Ovary (tissue), 9 donors: ENCODE data around the gene RPL34. TPM values are rescaled to one million over a fixed set of nuclear protein-coding genes. Genes with fewer than 3 reads are reported as not detected.

Experiments
- DNase-seq, 5 donors: peaks; one replicate each; pipeline ENCODE4 v3.0.0-alpha.2; 2019 to 2020
- H3K27ac ChIP-seq, 2 donors: fragments of 200-600 bp; one replicate each; pipeline versions ENCODE4 v1.5.1 to v1.8.0; 2019 to 2022
- H3K27me3 ChIP-seq: fragments of 200-600 bp; one replicate; pipeline ENCODE4 v1.8.0; 2022
- H3K36me3 ChIP-seq: fragments of 200-600 bp; sonication (generic); one replicate; pipeline ENCODE4 v1.5.1; 2019
- H3K4me1 ChIP-seq: one replicate; pipeline ENCODE4 v1.8.1; 2013; ENCODE audit warnings: mild to moderate bottlenecking, moderate library complexity; ENCODE audit not compliant: insufficient read depth
- H3K4me3 ChIP-seq: fragments of 200-600 bp; sonication (generic); one replicate; pipeline ENCODE4 v1.5.1; 2017
- H3K9me3 ChIP-seq, 2 donors: fragments of 200-600 bp in 1 of 2; sonication (generic) in 1 of 2; one replicate each; pipeline versions ENCODE4 v1.5.1 to v1.8.1; 2013 to 2019; ENCODE audit warnings: mild to moderate bottlenecking in 1 of 2, moderate library complexity in 1 of 2
- CTCF ChIP-seq, 3 donors: fragments of 450-650 bp in 2 of 3; fragments of 200-600 bp in 1 of 3; IDR thresholded peaks; one replicate each; pipeline versions ENCODE4 v1.5.1 to v1.8.0; 2016 to 2022; ENCODE audit warnings: antibody characterized with exemption in 3 of 3, mild to moderate bottlenecking in 1 of 3
- EP300 ChIP-seq: sonication (generic); formaldehyde crosslinking; IDR thresholded peaks from one replicate; pipeline ENCODE4 v1.6.1; 2017; ENCODE audit warnings: antibody characterized with exemption
- POLR2A ChIP-seq: fragments of 450-650 bp; IDR thresholded peaks from one replicate; pipeline ENCODE4 v1.6.1; 2017; ENCODE audit warnings: antibody characterized with exemption, mild to moderate bottlenecking, moderate library complexity
- WGBS, 3 donors: extraction: QIAGEN DNeasy Blood & Tissue Kit in 1 of 3; methylation state at CpG; one replicate each; pipeline versions ENCODE4 v1.1.5 to v1.1.7; 2013 to 2017; 5-methylcytosine and 5-hydroxymethylcytosine counted together
- intact Hi-C, 4 donors: fragments of 100-400 bp; cut with DNase I; formaldehyde crosslinking; loops; one replicate each; pipeline versions ENCODE4 v1.11.0 to v1.15.1; 2022 to 2023
- polyA plus RNA-seq, 2 donors: library from polyadenylated mRNA; stranded (reverse); fragments of 200-250 nt in 1 of 2; fragments of 350-450 nt in 1 of 2; fragmentation: Illumina TruSeq in 1 of 2; extraction: RNeasy Lipid Tissue Mini Kit (QIAGEN cat#74804) in 1 of 2; gene quantifications; one replicate each; pipeline ENCODE4 v1.2.3, GENCODE V29; 2013 to 2014
- total RNA-seq, 7 donors: library from RNA; depleted of rRNA in 2 of 7; stranded (reverse); fragments of >200 nt in 2 of 7; fragmentation: NEBNext Ultra II Directional in 3 of 7; extraction: Animal tissue kit (Norgen Biotek cat#: 25700) in 3 of 7; gene quantifications; one replicate each; pipeline versions ENCODE4 v1.1.0 to v1.2.4, GENCODE V29; 2016 to 2023
- donor health status: DM: no; HTN: no; CAD: no; lungs with moderate emphysema.
- donor health status: DM: no; HTN: no; CAD: no.
- donor health status: Bipolar disorder and iron deficiency.
- donor health status: DM: yes; HTN: yes; CAD: no.
- donor health status: DM: no; HTN: no; CAD: no.
- donor health status: DM: yes; HTN: yes; CAD: no.

The RPL34 gene
- total and polyA plus RNA-seq, 9 donors, result 2,196 to 9,736 (median 3,147) TPM

DNA sequence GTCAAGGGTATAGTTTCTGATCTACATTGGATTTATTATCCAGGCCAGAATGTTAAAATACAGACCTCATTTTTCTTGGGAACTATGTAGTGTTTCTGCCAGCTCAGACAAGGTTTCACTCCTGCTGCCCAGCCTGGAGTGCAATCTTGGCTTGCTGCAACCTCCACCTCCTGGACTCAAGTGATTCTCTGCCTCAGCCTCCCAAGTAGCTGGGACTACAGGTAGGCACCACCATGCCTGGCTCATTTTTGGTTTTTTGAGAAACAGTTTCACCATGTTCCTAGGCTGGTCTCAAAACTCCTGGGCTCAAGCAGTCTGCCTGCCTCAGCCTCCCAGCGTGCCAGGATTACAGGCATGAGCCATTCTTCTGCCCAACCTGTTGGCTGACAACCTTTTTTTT lies 5.7 kb downstream of the RPL34 start:
- peaks cover 3% of the 10 kb centered on the region for H3K4me1 ChIP-seq
- no peaks in the 10 kb centered on the region for H3K9me3 ChIP-seq
- H3K27ac ChIP-seq, result no peak overlapping the region
- DNase-seq, result no peak
- no peaks in the 10 kb centered on the region for H3K27me3 ChIP-seq
- 91 to 100% (median 96%) methylated on average over 1 of the region's 1 CpG for WGBS, 3 donors
- H3K36me3 ChIP-seq, result no peaks in the 10 kb centered on the region
- TF ChIP-seq EP300, result no peak
- TF ChIP-seq CTCF (IDR thresholded peaks at IDR 0.05), result no peak
- no peak for TF ChIP-seq POLR2A
- intact Hi-C loops, result no loop called here
- no peak overlapping the region for H3K4me3 ChIP-seq

- Histone ChIP-seq H3K4me1 (no peaks in the 10 kb centered on the region), H3K27ac (no peak overlapping the region), H3K4me3 (no peak overlapping the region), H3K36me3 (no peaks in the 10 kb centered on the region), H3K27me3 (no peaks in the 10 kb centered on the region), H3K9me3 (no peaks in the 10 kb centered on the region)
- TF ChIP-seq CTCF (IDR thresholded peaks at IDR 0.05) (no peak), POLR2A (no peak), EP300 (no peak)
- intact Hi-C loops, result no loop called here
- DNase-seq, result no peak
These were observed 8.0 kb downstream of the RPL34 start for GRCh38 chr4:108628411-108628810.

- intact Hi-C loops, result no loop called here
These were observed 14.8 kb downstream of the RPL34 start for GRCh38 chr4:108635070-108635655.

GRCh38 chr4:108636246-108636645 lies 15.9 kb downstream of the RPL34 start:
- no peak for TF ChIP-seq EP300
- TF ChIP-seq CTCF (IDR thresholded peaks at IDR 0.05), result no peak
- no peak for TF ChIP-seq POLR2A
- no peaks in the 10 kb centered on the region for H3K36me3 ChIP-seq
- H3K27me3 ChIP-seq, result no peaks in the 10 kb centered on the region
- H3K27ac ChIP-seq, result no peak overlapping the region
- intact Hi-C loops, result no loop called here
- H3K4me1 ChIP-seq, result no peaks in the 10 kb centered on the region
- WGBS, 3 donors, result 43 to 73% (median 54%) methylated on average over 1 of the region's 1 CpG
- DNase-seq, result no peak
- no peaks in the 10 kb centered on the region for H3K9me3 ChIP-seq
- H3K4me3 ChIP-seq, result no peak overlapping the region

More at GRCh38 chr4:108635070-108635655, 14.8 kb downstream of the RPL34 start:
- no peaks in the 10 kb centered on the region for H3K9me3 ChIP-seq
- no peak overlapping the region for H3K4me3 ChIP-seq
- WGBS, 3 donors, result 77 to 88% (median 82%) methylated on average over 8 of the region's 8 CpGs
- TF ChIP-seq EP300, result no peak
- no peak for TF ChIP-seq CTCF (IDR thresholded peaks at IDR 0.05)
- TF ChIP-seq POLR2A, result no peak
- no peaks in the 10 kb centered on the region for H3K27me3 ChIP-seq
- H3K27ac ChIP-seq, result no peak overlapping the region
- H3K36me3 ChIP-seq, result no peaks in the 10 kb centered on the region
- DNase-seq, result no peak
- no peaks in the 10 kb centered on the region for H3K4me1 ChIP-seq
